Endothelial cell of umbilical vein (primary cell): Measurements from ENCODE around the gene EIF4B. TPM values are rescaled to one million over a fixed set of nuclear protein-coding genes. Genes with fewer than 3 reads are reported as not detected.

ENCODE experiments used
- BruUV-seq: library from RNA; stranded (reverse); fragments of 400-500 nt; replicated peaks from 2 replicates; lab custom pipeline; 2021; lab: Mats Ljungman, UMichigan
- CTCF ChIA-PET: fragments of 300-600, 350-600 bp; sonication (Branson Sonifier 250); formaldehyde crosslinking; loops from one replicate; lab custom pipeline; 2021; ENCODE audit warnings: antibody characterized with exemption, inconsistent platforms; lab: Charles Lee
- POLR2A ChIA-PET: fragments of 300-600, 350-600 bp; sonication (Branson Sonifier 250); formaldehyde crosslinking; loops from one replicate; lab custom pipeline; 2021; ENCODE audit warnings: antibody characterized with exemption, inconsistent platforms; lab: Charles Lee
- DNase-seq: peaks from one replicate; pipeline ENCODE4 v3.0.0-alpha.2; 2011; ENCODE audit warnings: low read depth, low spot score
- FAIRE-seq: peaks from 2 replicates; lab custom pipeline; 2011; peaks lifted over from hg19 to GRCh38; lab: Jason Lieb, UNC
- H2AFZ ChIP-seq: 2 replicates; pipeline ENCODE4 v1.6.0; 2012; ENCODE audit warnings: low read depth, low read length, control low read depth, inconsistent platforms
- H3K27ac ChIP-seq: 2 replicates; pipeline ENCODE4 v1.5.1; 2011; ENCODE audit warnings: low read depth, mild to moderate bottlenecking, control low read depth, low read length, moderate library complexity; ENCODE audit not compliant: insufficient read depth
- H3K27me3 ChIP-seq, 2 experiments: 2 replicates each; pipeline versions ENCODE4 v1.6.0 to v1.6.1; 2011; ENCODE audit warnings: low read length in 2 of 2, mixed read lengths in 1 of 2; ENCODE audit not compliant: control insufficient read depth in 2 of 2, insufficient read depth in 2 of 2
- H3K36me3 ChIP-seq, 2 experiments: 2 replicates in 1 of 2; 3 replicates in 1 of 2; pipeline ENCODE4 v1.5.1; 2011; ENCODE audit warnings: low read length in 2 of 2, mild to moderate bottlenecking in 1 of 2, moderate library complexity in 1 of 2; ENCODE audit not compliant: control insufficient read depth in 2 of 2, insufficient read depth in 2 of 2; ENCODE audit errors: extremely low read depth in 1 of 2
- H3K4me1 ChIP-seq: 3 replicates; pipeline ENCODE4 v1.5.1; 2011; ENCODE audit warnings: mild to moderate bottlenecking, low read length; ENCODE audit not compliant: control insufficient read depth, insufficient read depth; ENCODE audit errors: extremely low read depth
- H3K4me2 ChIP-seq: 2 replicates; pipeline ENCODE4 v1.6.1; 2011; ENCODE audit warnings: low read length, control low read depth, mixed read lengths; ENCODE audit not compliant: insufficient read depth
- H3K4me3 ChIP-seq, 3 experiments: fragments of 200-600 bp in 1 of 3; sonication (generic), shearing (Covaris generic) in 1 of 3; replicated peaks in 1 of 3; 2 replicates each; pipeline ENCODE4 v1.5.1; 2011 to 2016; ENCODE audit warnings: control low read depth in 3 of 3, low read length in 3 of 3, mild to moderate bottlenecking in 2 of 3, inconsistent platforms in 1 of 3, low read depth in 1 of 3, moderate library complexity in 1 of 3; ENCODE audit not compliant: insufficient read depth in 1 of 3
- H3K79me2 ChIP-seq: 2 replicates; pipeline ENCODE4 v1.6.0; 2012; ENCODE audit warnings: low read length, inconsistent platforms; ENCODE audit not compliant: control insufficient read depth, insufficient read depth
- H3K9ac ChIP-seq: replicated peaks from 2 replicates; pipeline ENCODE3; 2011; ENCODE audit warnings: low read length, control low read depth; ENCODE audit not compliant: insufficient read depth; ENCODE audit errors: extremely low read depth
- H3K9me1 ChIP-seq: replicated peaks from 3 replicates; pipeline ENCODE4 v1.6.0; 2011; ENCODE audit warnings: mild to moderate bottlenecking, low read length; ENCODE audit not compliant: control insufficient read depth, insufficient read depth; ENCODE audit errors: extremely low read depth
- H3K9me3 ChIP-seq: replicated peaks from 2 replicates; pipeline ENCODE4 v1.5.1; 2012; ENCODE audit warnings: low read length, inconsistent platforms; ENCODE audit not compliant: control insufficient read depth, insufficient read depth
- H4K20me1 ChIP-seq: replicated peaks from 2 replicates; pipeline ENCODE3; 2011; ENCODE audit warnings: mild to moderate bottlenecking, low read length; ENCODE audit not compliant: control insufficient read depth, insufficient read depth; ENCODE audit errors: extremely low read depth
- EZH2 ChIP-seq: IDR thresholded peaks from 2 replicates; pipeline ENCODE4 v1.6.1; 2012; ENCODE audit warnings: borderline replicate concordance, low read depth, mild to moderate bottlenecking, moderate library complexity, low read length, inconsistent platforms; ENCODE audit not compliant: severe bottlenecking
- FOS ChIP-seq: IDR thresholded peaks from 2 replicates; pipeline ENCODE4 v1.6.1; 2011; ENCODE audit warnings: mild to moderate bottlenecking, low read length, moderate library complexity, borderline replicate concordance; ENCODE audit not compliant: insufficient read depth
- GATA2 ChIP-seq: IDR thresholded peaks from 2 replicates; pipeline ENCODE4 v1.7.0; 2011; ENCODE audit warnings: low read depth, mild to moderate bottlenecking, moderate library complexity, mixed read lengths, low read length; ENCODE audit not compliant: insufficient read length, insufficient read depth
- JUN ChIP-seq: IDR thresholded peaks from 2 replicates; pipeline ENCODE4 v1.6.1; 2011; ENCODE audit warnings: borderline replicate concordance, low read depth; ENCODE audit not compliant: insufficient read length, insufficient read depth
- MAX ChIP-seq: IDR thresholded peaks from 2 replicates; pipeline ENCODE4 v1.6.1; 2011; ENCODE audit not compliant: insufficient read depth, insufficient read length
- MYC ChIP-seq: IDR thresholded peaks from one replicate; pipeline ENCODE4 v1.6.1; 2011; ENCODE audit warnings: mild to moderate bottlenecking, low read depth, low read length
- POLR2A ChIP-seq: IDR thresholded peaks from 2 replicates; pipeline ENCODE4 v1.6.1; 2012; ENCODE audit warnings: low read depth, mild to moderate bottlenecking, control low read depth, low read length
- POLR2AphosphoS5 ChIP-seq: IDR thresholded peaks from 2 replicates; pipeline ENCODE4 v1.6.1; 2012; ENCODE audit warnings: low read depth, mild to moderate bottlenecking, control low read depth, low read length, moderate library complexity; ENCODE audit not compliant: insufficient read depth
- dilution Hi-C: fragments of 300-500 bp; cut with MboI; formaldehyde crosslinking; loops from one replicate; pipeline ENCODE4 v1.15.0; 2019; ENCODE audit warnings: low sequenced_read_pairs; ENCODE audit not compliant: extremely low pct_ligation_motif_present
- intact Hi-C: fragments of 100-400 bp; cut with micrococcal nuclease; formaldehyde crosslinking; loops from one replicate; pipeline ENCODE4 v1.10.0; 2022
- polyA plus RNA-seq, 4 experiments: library from polyadenylated mRNA; depleted of rRNA in 3 of 4; stranded (reverse) in 3 of 4; unstranded in 1 of 4; fragments of >200 nt; gene quantifications; 2 replicates each; pipeline versions ENCODE4 v1.2.1 to v1.2.3, GENCODE V29; 2011 to 2012; ENCODE audit warnings: missing spikeins in 1 of 4
- total RNA-seq: library from RNA; stranded (reverse); gene quantifications from 2 replicates; pipeline ENCODE4 v1.2.3, GENCODE V29; 2021

The EIF4B gene
- total and polyA plus RNA-seq, 2 donors (not counting 3 experiments of a cell fraction or from before 2014, with no cell fraction given) = 233 to 382 TPM

- no TSS peak for BruUV-seq
- intact Hi-C loops = no loop called here
- Histone ChIP-seq H3K27ac (no peak overlapping the region), H3K9me1 (no peaks in the 10 kb centered on the region), H3K36me3 (no peaks in the 10 kb centered on the region), H3K9ac (no peak overlapping the region), H3K4me2 (no peak overlapping the region), H3K27me3 (no peaks in the 10 kb centered on the region), H2AFZ (no peak overlapping the region), H3K4me1 (peaks cover 5% of the 10 kb centered on the region), H3K4me3 (no peak overlapping the region), H3K79me2 (no peaks in the 10 kb centered on the region), H3K9me3 (no peaks in the 10 kb centered on the region), H4K20me1 (no peaks in the 10 kb centered on the region)
- FAIRE-seq (no peak), DNase-seq (no peak)
- TF ChIP-seq FOS (no peak), POLR2AphosphoS5 (no peak), POLR2A (no peak), MYC (no peak), GATA2 (no peak), JUN (no peak), EZH2 (no peak), MAX (no peak)
- ChIA-PET CTCF (interaction anchor here (0.6 to 12.6 kb wide), 4 partner anchors 16 to 628 kb away, joined by 4 to 921 read pairs (median 4); no protein-coding TSS in a partner anchor), POLR2A (no interaction called here)
- dilution Hi-C loops = loop anchor here (25.0 kb wide), 1 partner anchor 90 kb away; no protein-coding TSS in a partner anchor
Observed at GRCh38 chr12:52977170-52977569, 29.1 kb upstream of the EIF4B start.
